Fibroblast of villous mesenchyme (primary cell): ENCODE data around the gene C1GALT1. TPM values are rescaled to one million over a fixed set of nuclear protein-coding genes. Genes with fewer than 3 reads are reported as not detected.

Experiments used
- DNase-seq: peaks from one replicate; pipeline ENCODE4 v3.0.0-alpha.2; 2010; ENCODE audit warnings: low read depth
- H3K4me3 ChIP-seq: 2 replicates; pipeline ENCODE4 v1.5.1; 2011; ENCODE audit warnings: low read depth, mild to moderate bottlenecking, low read length
- CTCF ChIP-seq: IDR thresholded peaks from 2 replicates; pipeline ENCODE4 v1.5.1; 2012; ENCODE audit warnings: low read depth, mild to moderate bottlenecking, low read length; ENCODE audit not compliant: insufficient read depth
- total RNA-seq: library from RNA; depleted of rRNA; stranded (reverse); fragments of >200 nt; gene quantifications from 2 replicates; pipeline ENCODE4 v1.2.3, GENCODE V29; 2012

Gene C1GALT1
- total RNA-seq, 1 donor = 11.7 TPM

- TF ChIP-seq CTCF = no peak
- no peak for DNase-seq
- no peak overlapping the region for H3K4me3 ChIP-seq
These were observed 79.5 kb downstream of the C1GALT1 start for GRCh38 chr7:7261863-7262262.

GRCh38 chr7:7263297-7264230 lies 81.2 kb downstream of the C1GALT1 start:
- DNase-seq = no peak
- H3K4me3 ChIP-seq = no peak overlapping the region
- no peak for TF ChIP-seq CTCF

GRCh38 chr7:7264306-7265040 lies 82.1 kb downstream of the C1GALT1 start:
- H3K4me3 ChIP-seq = no peak overlapping the region
- no peak for DNase-seq

GRCh38 chr7:7265081-7266075 lies 83.0 kb downstream of the C1GALT1 start:
- no peak for TF ChIP-seq CTCF
- no peak for DNase-seq
- H3K4me3 ChIP-seq = no peak overlapping the region

More at GRCh38 chr7:7264306-7265040, 82.1 kb downstream of the C1GALT1 start:
- no peak for TF ChIP-seq CTCF

- no peak for DNase-seq
- no peak overlapping the region for H3K4me3 ChIP-seq
- TF ChIP-seq CTCF = no peak
These were observed 84.0 kb downstream of the C1GALT1 start for GRCh38 chr7:7266257-7266881.
